Measurements from ENCODE around the gene TRAPPC6A. TPM values are rescaled to one million over a fixed set of nuclear protein-coding genes. Genes with fewer than 3 reads are reported as not detected.
A peak's percentile ranks its signal among the peaks of the same experiment; 100 is the strongest.

The TRAPPC6A gene
- total and polyA plus RNA-seq, 2 of the 13 experiments (the other 11 are each of a cell fraction or from before 2014, with no cell fraction given): 6.5 to 21.0 TPM

DNA sequence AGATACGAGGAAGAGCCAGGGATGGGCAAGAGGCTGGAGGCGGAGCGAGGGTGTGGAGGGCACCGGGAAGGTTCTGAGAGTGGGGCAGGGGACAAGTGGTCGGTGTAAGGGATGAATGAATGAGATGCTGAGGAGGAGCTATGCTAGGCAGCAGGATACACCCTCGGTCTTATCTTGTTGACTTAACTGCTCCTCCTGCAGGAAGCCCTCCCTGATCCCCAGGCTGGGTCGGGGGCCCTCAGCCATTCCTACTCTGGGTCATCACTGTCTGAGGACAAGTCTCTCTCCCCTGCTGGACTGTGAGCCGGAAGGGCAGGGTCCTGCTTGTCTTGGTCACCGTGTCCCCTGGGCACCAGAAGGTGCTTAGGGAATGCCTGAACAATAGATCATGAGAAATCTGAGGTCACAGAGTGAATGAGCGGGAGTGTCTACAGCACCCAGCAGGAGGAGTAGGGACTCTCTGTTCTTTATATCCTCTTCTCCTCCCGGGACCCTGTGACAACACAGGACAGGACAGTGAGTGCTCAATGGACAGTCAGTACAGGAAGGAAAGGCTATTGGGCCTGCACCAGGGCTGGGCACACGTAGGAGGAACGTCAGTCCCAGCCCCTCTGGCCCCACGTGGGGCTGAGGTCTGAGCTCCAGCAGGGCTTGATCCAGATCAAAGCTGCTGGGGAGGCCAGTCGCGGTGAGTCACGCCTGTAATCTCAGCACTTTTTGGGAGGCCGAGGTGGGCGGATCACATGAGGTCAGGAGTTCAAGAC is 23.8 kb downstream of the TRAPPC6A start:
- ChIA-PET POLR2A (interaction anchor here (0.6 to 2.6 kb wide), 7 partner anchors 14 to 218 kb away, joined by 3 to 23 read pairs (median 3); partner anchors contain the start of genes BLOC1S3 and TRAPPC6A), CTCF (ENCODE audit: low intra/inter-chr PET ratio, low total read pairs) (no interaction called here)
- FAIRE-seq (peak; percentile 93), ATAC-seq (peak; percentile 82), DNase-seq (ENCODE audit: low spot score) (peak; percentile 97)
- Histone ChIP-seq H4K20me1 (ENCODE audit: insufficient read depth, low read length) (no peaks in the 10 kb centered on the region), H3K27ac (ENCODE audit: extremely low read length, insufficient read depth, low read length) (peak overlapping the region; percentile 50), H3K36me3 (replicated peaks in 1 of 2; ENCODE audit: control insufficient read depth in 1 of 2, insufficient read depth in 2 of 2, low read length in 2 of 2) (no peaks in the 10 kb centered on the region), H3K9ac (ENCODE audit: insufficient read depth, low read depth, low read length) (peak overlapping the region; percentile 22; the same call in 1 of the 2 replicates), H3K79me2 (ENCODE audit: insufficient read depth, low read length) (no peaks in the 10 kb centered on the region), H2AFZ (ENCODE audit: low read length) (no peak overlapping the region), H3K27me3 (ENCODE audit: control insufficient read depth in 1 of 2, insufficient read depth in 2 of 2, low read length in 2 of 2) (peaks cover 0 to 33% of the 10 kb centered on the region in 2 experiments; a peak in 3 of 5 replicates), H3K9me3 (ENCODE audit: low read length) (no peaks in the 10 kb centered on the region), H3K4me2 (ENCODE audit: low read depth, low read length) (peak overlapping the region; percentile 75), H3K4me3 (replicated peaks in 1 of 3; ENCODE audit: insufficient read depth in 1 of 3, low read depth in 2 of 3, low read length in 3 of 3) (peak overlapping the region in 2 of 3 experiments; percentile 43 to 60; a peak in 5 of 6 replicates), H3K4me1 (ENCODE audit: insufficient read depth, low read length) (peaks cover 72% of the 10 kb centered on the region)
- BruUV-seq (replicated peaks): no TSS peak
- 5% methylated on average over 13 of the region's 19 CpGs for WGBS (ENCODE audit: low lambda C conversion rate)
- in situ Hi-C loops (cut with HindIII; ENCODE audit: extremely low pct_ligation_motif_present, low pct_unique_long_range_greater_than_20kb) (no loop called here), intact Hi-C loops (cut with micrococcal nuclease; ENCODE audit: unreplicated experiment) (no loop called here)
- TF ChIP-seq TFDP1 (CRISPR knock-in tag; IDR thresholded peaks at IDR 0.05; ENCODE audit: borderline replicate concordance) (no peak; the same call in 1 of the 2 replicates), ZNF570 (CRISPR knock-in tag; IDR thresholded peaks at IDR 0.05; ENCODE audit: borderline replicate concordance) (no peak), ZNF703 (CRISPR knock-in tag; IDR thresholded peaks at IDR 0.05; ENCODE audit: borderline replicate concordance) (no peak), SMC3 (IDR thresholded peaks at IDR 0.05; ENCODE audit: low read length) (no peak; the same call in 1 of the 2 replicates), ZSCAN31 (CRISPR knock-in tag; IDR thresholded peaks at IDR 0.05; ENCODE audit: low read depth) (0 out of 2 replicates have a peak, but pooled peaks have one; percentile 37), ZFX (CRISPR knock-in tag; IDR thresholded peaks at IDR 0.05; ENCODE audit: low read depth) (peak; percentile 63), HNRNPL (IDR thresholded peaks at IDR 0.05; ENCODE audit: low read depth, low read length) (no peak), IRF2 (CRISPR knock-in tag; IDR thresholded peaks at IDR 0.05) (peak; percentile 20; the same call in 1 of the 2 replicates), ZNF431 (CRISPR knock-in tag; IDR thresholded peaks at IDR 0.05; ENCODE audit: borderline replicate concordance, low read depth) (no peak)
- TF ChIP-seq, protein P1, sequence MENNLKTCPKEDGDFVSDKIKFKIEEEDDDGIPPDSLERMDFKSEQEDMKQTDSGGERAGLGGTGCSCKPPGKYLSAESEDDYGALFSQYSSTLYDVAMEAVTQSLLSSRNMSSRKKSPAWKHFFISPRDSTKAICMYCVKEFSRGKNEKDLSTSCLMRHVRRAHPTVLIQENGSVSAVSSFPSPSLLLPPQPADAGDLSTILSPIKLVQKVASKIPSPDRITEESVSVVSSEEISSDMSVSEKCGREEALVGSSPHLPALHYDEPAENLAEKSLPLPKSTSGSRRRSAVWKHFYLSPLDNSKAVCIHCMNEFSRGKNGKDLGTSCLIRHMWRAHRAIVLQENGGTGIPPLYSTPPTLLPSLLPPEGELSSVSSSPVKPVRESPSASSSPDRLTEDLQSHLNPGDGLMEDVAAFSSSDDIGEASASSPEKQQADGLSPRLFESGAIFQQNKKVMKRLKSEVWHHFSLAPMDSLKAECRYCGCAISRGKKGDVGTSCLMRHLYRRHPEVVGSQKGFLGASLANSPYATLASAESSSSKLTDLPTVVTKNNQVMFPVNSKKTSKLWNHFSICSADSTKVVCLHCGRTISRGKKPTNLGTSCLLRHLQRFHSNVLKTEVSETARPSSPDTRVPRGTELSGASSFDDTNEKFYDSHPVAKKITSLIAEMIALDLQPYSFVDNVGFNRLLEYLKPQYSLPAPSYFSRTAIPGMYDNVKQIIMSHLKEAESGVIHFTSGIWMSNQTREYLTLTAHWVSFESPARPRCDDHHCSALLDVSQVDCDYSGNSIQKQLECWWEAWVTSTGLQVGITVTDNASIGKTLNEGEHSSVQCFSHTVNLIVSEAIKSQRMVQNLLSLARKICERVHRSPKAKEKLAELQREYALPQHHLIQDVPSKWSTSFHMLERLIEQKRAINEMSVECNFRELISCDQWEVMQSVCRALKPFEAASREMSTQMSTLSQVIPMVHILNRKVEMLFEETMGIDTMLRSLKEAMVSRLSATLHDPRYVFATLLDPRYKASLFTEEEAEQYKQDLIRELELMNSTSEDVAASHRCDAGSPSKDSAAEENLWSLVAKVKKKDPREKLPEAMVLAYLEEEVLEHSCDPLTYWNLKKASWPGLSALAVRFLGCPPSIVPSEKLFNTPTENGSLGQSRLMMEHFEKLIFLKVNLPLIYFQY (CRISPR knock-in tag; IDR thresholded peaks at IDR 0.05; ENCODE audit: borderline replicate concordance): peak; percentile 38
- TF ChIP-seq, protein P2, sequence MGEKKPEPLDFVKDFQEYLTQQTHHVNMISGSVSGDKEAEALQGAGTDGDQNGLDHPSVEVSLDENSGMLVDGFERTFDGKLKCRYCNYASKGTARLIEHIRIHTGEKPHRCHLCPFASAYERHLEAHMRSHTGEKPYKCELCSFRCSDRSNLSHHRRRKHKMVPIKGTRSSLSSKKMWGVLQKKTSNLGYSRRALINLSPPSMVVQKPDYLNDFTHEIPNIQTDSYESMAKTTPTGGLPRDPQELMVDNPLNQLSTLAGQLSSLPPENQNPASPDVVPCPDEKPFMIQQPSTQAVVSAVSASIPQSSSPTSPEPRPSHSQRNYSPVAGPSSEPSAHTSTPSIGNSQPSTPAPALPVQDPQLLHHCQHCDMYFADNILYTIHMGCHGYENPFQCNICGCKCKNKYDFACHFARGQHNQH (CRISPR knock-in tag; IDR thresholded peaks at IDR 0.05): 0 out of 2 replicates have a peak, but pooled peaks have one; percentile 7
- TF ChIP-seq, protein P3, sequence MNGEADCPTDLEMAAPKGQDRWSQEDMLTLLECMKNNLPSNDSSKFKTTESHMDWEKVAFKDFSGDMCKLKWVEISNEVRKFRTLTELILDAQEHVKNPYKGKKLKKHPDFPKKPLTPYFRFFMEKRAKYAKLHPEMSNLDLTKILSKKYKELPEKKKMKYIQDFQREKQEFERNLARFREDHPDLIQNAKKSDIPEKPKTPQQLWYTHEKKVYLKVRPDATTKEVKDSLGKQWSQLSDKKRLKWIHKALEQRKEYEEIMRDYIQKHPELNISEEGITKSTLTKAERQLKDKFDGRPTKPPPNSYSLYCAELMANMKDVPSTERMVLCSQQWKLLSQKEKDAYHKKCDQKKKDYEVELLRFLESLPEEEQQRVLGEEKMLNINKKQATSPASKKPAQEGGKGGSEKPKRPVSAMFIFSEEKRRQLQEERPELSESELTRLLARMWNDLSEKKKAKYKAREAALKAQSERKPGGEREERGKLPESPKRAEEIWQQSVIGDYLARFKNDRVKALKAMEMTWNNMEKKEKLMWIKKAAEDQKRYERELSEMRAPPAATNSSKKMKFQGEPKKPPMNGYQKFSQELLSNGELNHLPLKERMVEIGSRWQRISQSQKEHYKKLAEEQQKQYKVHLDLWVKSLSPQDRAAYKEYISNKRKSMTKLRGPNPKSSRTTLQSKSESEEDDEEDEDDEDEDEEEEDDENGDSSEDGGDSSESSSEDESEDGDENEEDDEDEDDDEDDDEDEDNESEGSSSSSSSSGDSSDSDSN (CRISPR knock-in tag; IDR thresholded peaks at IDR 0.05): 0 out of 2 replicates have a peak, but pooled peaks have one; percentile 23

Measured in HepG2 (cell line).